Stomach smooth muscle (tissue), 2 donors: Measurements from ENCODE around the gene DDX10.

Experiments
- H3K27ac ChIP-seq: one replicate; pipeline ENCODE4 v1.7.0; 2013; ENCODE audit warnings: mild to moderate bottlenecking, low read length, inconsistent platforms
- H3K27me3 ChIP-seq, 2 donors: one replicate each; pipeline ENCODE4 v1.7.0; 2013; ENCODE audit warnings: low read length in 2 of 2; ENCODE audit not compliant: insufficient read depth in 2 of 2, control insufficient read depth in 1 of 2
- H3K36me3 ChIP-seq, 2 donors: one replicate each; pipeline ENCODE4 v1.7.0; 2013; ENCODE audit warnings: low read length in 2 of 2; ENCODE audit not compliant: control insufficient read depth in 2 of 2, insufficient read depth in 2 of 2
- H3K4me1 ChIP-seq: one replicate; pipeline ENCODE4 v1.7.0; 2013; ENCODE audit warnings: low read length; ENCODE audit not compliant: control insufficient read depth, insufficient read depth
- H3K4me3 ChIP-seq, 2 donors: one replicate each; pipeline ENCODE4 v1.7.0; 2013; ENCODE audit warnings: low read length in 2 of 2
- H3K9ac ChIP-seq, 2 donors: one replicate each; pipeline ENCODE4 v1.7.0; 2013; ENCODE audit warnings: low read length in 2 of 2, mild to moderate bottlenecking in 1 of 2
- H3K9me3 ChIP-seq, 2 donors: one replicate each; pipeline ENCODE4 v1.7.0; 2013; ENCODE audit warnings: low read length in 2 of 2; ENCODE audit not compliant: control insufficient read depth in 2 of 2
- donor health status: healthy.
- donor health status: Pancreatic carcinoma.

The DDX10 gene

DNA sequence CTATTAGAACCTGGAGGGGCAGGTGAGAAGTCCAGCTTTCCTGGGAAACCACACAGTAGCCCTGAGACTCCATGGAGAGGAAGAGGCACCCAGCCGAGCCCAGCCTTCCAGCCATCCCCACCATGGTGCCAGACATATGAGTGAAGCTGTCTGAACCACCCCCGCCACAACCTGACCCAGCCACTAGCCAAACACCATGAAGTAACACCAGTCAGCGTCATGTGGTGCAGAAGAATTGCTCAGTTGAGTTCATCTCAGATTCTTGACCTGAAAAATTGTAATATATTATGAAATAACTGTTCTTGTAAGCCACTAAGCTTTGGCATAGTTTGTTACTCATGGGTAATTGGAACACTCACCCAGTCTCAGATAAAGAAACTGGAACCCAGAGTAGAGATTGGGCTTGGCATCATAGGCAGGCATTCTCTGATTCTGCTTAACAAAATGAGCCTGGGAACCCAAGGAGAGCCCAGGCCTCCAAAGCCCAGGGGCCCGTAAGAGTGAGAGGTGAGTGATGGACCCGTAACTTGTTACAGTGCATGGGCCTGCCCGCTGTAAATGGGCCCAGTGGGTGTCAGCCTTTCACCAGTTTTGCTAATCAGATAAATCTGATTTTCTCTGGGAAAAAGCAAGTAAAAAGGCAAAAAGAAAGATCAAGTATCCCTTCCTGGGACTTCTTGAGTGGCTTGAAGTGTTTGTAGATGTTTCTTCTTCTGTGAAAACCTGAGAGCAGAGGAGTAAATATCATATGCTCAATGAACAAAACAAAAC, 305.5 kb downstream of the DDX10 start:
- H3K9ac ChIP-seq, result no peak overlapping the region
- H3K4me1 ChIP-seq, result peaks cover 13% of the 10 kb centered on the region
- no peak overlapping the region for H3K4me3 ChIP-seq
- no peaks in the 10 kb centered on the region for H3K36me3 ChIP-seq
- H3K9me3 ChIP-seq, result no peaks in the 10 kb centered on the region
- no peaks in the 10 kb centered on the region for H3K27me3 ChIP-seq
- H3K27ac ChIP-seq, result no peak overlapping the region

DNA sequence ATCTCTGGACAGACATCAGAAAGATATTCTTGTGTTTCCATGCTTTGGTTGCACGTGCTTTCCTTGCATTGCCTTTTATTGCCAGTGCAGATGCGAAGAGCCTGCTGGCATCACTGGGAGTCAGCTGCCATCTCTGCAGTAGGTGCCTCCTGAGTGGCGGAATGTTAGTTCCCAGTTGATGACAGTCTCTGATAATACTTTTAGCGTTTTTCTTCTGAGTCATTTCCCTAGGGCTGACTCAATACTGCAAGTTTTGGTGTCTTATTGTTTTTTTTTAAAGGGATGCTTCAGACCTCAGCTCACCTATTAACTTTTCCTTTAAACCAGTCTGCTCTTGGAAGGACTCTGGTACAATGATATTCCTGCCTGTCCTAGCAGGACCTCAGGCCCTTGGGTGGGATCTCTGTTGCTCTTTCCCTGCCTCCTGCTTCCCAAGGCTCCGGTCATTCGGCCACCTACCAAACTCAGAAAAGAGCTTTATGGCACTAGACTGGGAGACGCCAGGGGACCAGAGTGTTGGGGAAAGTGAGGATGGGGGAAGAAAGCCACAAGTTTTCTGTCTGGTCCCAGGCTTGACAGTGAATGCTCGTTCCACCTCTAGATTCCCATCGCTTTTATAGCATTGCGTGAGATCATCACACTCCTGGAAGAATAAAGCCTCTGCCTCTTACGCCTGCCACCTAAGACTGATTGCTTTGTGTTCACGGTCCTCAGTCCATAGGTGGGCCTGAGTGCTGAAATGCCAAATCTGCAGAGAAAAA, 308.7 kb downstream of the DDX10 start:
- H3K4me1 ChIP-seq, result no peaks in the 10 kb centered on the region
- H3K9me3 ChIP-seq, result peaks cover 0 to 6% of the 10 kb centered on the region in 2 donors
- no peak overlapping the region for H3K27ac ChIP-seq
- H3K4me3 ChIP-seq, result no peak overlapping the region
- no peaks in the 10 kb centered on the region for H3K27me3 ChIP-seq
- no peaks in the 10 kb centered on the region for H3K36me3 ChIP-seq
- no peak overlapping the region for H3K9ac ChIP-seq

DNA sequence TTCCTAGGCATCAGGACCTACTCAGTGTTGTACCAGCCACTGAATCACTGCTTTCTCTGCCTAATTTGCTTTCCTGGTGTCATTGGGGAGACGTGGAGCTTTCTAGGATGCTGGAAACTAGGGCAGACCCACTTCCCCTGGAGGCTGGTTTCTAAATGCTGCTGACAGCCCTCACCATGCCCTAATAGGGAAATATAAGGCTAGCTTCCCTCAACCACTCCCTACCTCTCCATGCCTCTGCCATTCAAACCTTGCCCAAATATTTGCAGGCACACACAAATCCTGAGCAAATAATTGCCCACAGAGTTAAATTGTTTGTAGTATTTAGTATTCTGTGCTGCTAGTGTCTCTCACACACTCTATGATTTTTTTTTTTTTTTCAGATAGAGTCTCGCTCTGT, 310.2 kb downstream of the DDX10 start:
- no peak overlapping the region for H3K27ac ChIP-seq
- H3K4me3 ChIP-seq, result no peak overlapping the region
- H3K9me3 ChIP-seq, result peaks cover 0 to 6% of the 10 kb centered on the region in 2 donors
- no peak overlapping the region for H3K9ac ChIP-seq
- H3K36me3 ChIP-seq, result no peaks in the 10 kb centered on the region
- no peaks in the 10 kb centered on the region for H3K4me1 ChIP-seq
- no peaks in the 10 kb centered on the region for H3K27me3 ChIP-seq

DNA sequence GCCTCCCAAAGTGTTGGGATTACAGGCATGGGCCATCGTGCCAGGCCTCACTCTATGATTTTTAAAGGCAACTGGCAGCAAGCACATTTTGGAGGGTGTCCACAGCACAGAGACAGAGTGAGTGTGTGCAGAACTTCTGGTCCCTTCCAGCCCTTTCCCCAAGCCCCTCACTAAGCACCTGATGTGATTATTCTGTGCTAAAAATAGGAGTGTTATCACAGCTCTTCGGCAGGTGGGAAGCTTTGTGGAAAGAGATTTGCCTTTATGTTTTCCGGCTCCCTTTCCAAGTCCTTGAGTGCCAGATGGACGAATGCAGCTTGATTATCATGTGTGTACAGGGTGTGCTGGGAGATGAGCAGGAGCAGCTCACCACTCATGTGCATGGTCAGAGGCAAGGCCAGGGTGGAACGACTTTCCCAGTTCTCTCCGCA, 310.8 kb downstream of the DDX10 start:
- Histone ChIP-seq H3K9ac (no peak overlapping the region), H3K9me3 (peaks cover 0 to 6% of the 10 kb centered on the region in 2 donors), H3K27ac (no peak overlapping the region), H3K4me3 (no peak overlapping the region), H3K27me3 (no peaks in the 10 kb centered on the region), H3K4me1 (no peaks in the 10 kb centered on the region), H3K36me3 (no peaks in the 10 kb centered on the region)

DNA sequence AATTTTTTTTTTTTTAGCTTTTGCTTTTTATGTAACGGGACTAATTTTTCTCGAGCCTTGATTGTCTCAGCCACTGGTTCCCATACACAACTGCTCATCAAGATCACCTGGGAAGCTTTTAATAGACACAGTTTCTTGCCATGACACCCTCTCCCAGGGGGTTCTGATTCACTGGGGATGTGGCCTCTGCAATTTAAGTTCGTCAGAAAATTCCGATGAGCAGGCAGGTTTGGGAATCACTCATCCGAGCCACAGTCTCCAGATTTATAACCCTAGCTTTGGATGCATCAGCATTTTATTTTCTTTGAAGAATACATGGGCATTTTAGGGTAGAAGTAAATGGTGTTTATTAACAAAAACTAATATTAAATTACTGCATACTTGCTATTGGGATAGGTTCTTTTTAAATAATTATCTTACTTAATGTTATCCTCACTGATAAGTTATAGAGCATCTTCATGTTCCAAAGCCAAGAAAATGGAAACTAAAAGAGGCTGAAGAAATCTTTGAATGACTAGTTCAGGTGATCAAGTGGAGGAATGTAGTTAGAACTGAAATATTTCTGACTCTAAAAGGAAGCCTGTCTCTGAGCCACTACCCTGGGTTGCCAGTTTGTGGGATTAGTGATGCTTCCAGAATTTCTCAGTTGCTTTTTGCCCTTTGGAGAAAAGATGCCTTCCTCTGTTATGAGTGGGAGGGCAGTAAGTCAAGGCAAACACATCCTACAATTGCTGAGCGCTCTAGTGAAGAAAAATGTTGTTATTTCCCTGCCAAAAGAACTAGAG, 319.0 kb downstream of the DDX10 start:
- no peaks in the 10 kb centered on the region for H3K9me3 ChIP-seq
- no peak overlapping the region for H3K27ac ChIP-seq
- H3K4me3 ChIP-seq, result no peak overlapping the region
- no peaks in the 10 kb centered on the region for H3K27me3 ChIP-seq
- no peaks in the 10 kb centered on the region for H3K36me3 ChIP-seq
- H3K9ac ChIP-seq, result no peak overlapping the region
- H3K4me1 ChIP-seq, result no peaks in the 10 kb centered on the region

DNA sequence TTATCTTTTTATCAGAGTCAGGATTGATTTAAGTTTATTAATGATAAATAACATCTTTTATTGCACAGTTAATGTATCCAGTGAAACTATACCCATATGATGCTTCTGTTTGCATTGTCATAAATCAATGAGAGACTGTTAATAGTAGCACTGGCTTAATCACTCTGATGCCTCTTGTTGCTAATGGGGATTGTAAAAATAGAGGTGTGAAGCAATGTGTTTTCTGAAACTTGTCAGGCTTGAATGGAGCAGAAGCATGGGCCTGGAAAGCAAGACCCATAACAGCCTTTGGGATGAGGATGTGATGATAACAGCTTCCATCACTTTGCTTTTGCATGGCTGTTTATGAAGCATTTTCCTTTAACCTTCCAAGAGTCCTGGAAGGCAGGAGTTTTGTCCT, 319.7 kb downstream of the DDX10 start:
- Histone ChIP-seq H3K27me3 (no peaks in the 10 kb centered on the region), H3K4me3 (no peak overlapping the region), H3K9ac (no peak overlapping the region), H3K27ac (no peak overlapping the region), H3K9me3 (no peaks in the 10 kb centered on the region), H3K4me1 (no peaks in the 10 kb centered on the region), H3K36me3 (no peaks in the 10 kb centered on the region)

DNA sequence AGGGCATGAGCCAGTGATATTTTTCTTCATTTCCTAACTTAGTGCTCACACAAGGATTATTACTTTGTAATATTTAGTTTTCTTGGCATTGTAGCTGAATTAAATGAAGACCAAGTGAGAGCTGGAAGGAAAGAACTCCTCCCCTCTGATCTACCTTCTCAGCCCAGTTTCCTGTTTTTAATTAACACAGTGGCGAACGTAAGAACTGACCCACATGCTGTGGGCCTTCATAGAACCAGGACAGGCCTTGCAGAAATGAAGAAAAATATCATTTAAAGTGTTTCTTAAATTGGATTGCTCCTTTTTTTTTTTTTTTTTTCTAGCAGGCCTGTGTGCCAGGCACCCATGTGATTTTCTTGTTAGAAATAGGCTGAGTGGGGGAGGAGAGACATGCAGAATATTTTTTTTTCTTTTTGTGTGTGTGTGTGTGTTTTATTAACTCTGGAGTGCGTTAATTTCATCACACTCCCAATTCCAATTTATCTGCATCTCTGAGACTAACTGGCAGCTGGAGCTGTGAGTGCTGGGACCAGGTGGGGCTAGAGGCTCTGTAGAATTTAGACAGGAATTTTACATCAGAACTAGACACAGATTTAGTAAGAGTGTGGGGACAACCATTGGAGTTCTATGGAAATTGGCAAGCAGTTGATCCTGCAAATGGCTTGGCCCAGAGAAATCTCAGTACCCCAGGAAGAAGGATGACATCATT, 320.5 kb downstream of the DDX10 start:
- H3K9me3 ChIP-seq, result no peaks in the 10 kb centered on the region
- H3K4me1 ChIP-seq, result no peaks in the 10 kb centered on the region
- H3K9ac ChIP-seq, result no peak overlapping the region
- no peaks in the 10 kb centered on the region for H3K36me3 ChIP-seq
- H3K4me3 ChIP-seq, result no peak overlapping the region
- no peaks in the 10 kb centered on the region for H3K27me3 ChIP-seq
- no peak overlapping the region for H3K27ac ChIP-seq

DNA sequence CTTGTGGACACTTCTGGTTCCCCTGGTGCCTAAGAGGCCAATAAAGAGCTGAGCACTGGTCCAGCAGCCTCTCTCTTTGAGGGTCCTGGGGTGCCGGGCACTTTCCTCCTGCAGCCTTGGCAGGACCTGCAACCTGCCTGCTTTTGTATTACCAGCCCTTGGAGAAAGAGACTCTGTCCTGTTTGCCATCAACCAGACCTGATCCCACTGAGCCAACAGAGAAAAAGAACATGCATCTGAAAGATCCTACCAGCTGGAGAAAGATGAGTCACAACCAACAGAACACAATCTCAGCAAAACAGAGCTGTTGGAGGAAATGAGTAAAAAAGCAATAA, 321.0 kb downstream of the DDX10 start:
- Histone ChIP-seq H3K4me3 (no peak overlapping the region), H3K9me3 (no peaks in the 10 kb centered on the region), H3K9ac (no peak overlapping the region), H3K27ac (no peak overlapping the region), H3K4me1 (no peaks in the 10 kb centered on the region), H3K27me3 (no peaks in the 10 kb centered on the region), H3K36me3 (no peaks in the 10 kb centered on the region)
